Endothelial cell of umbilical vein (primary cell): ENCODE results near the gene STARD5. TPM values are rescaled to one million over a fixed set of nuclear protein-coding genes. Genes with fewer than 3 reads are reported as not detected.

Experiments used
- BruUV-seq: library from RNA; stranded (reverse); fragments of 400-500 nt; replicated peaks from 2 replicates; lab custom pipeline; 2021; lab: Mats Ljungman, UMichigan
- CTCF ChIA-PET: fragments of 300-600, 350-600 bp; sonication (Branson Sonifier 250); formaldehyde crosslinking; loops from one replicate; lab custom pipeline; 2021; ENCODE audit warnings: antibody characterized with exemption, inconsistent platforms; lab: Charles Lee
- POLR2A ChIA-PET: fragments of 300-600, 350-600 bp; sonication (Branson Sonifier 250); formaldehyde crosslinking; loops from one replicate; lab custom pipeline; 2021; ENCODE audit warnings: antibody characterized with exemption, inconsistent platforms; lab: Charles Lee
- DNase-seq: peaks from one replicate; pipeline ENCODE4 v3.0.0-alpha.2; 2011; ENCODE audit warnings: low read depth, low spot score
- FAIRE-seq: peaks from 2 replicates; lab custom pipeline; 2011; peaks lifted over from hg19 to GRCh38; lab: Jason Lieb, UNC
- H2AFZ ChIP-seq: 2 replicates; pipeline ENCODE4 v1.6.0; 2012; ENCODE audit warnings: low read depth, low read length, control low read depth, inconsistent platforms
- H3K27ac ChIP-seq: 2 replicates; pipeline ENCODE4 v1.5.1; 2011; ENCODE audit warnings: low read depth, mild to moderate bottlenecking, control low read depth, low read length, moderate library complexity; ENCODE audit not compliant: insufficient read depth
- H3K27me3 ChIP-seq, 2 experiments: 2 replicates each; pipeline versions ENCODE4 v1.6.0 to v1.6.1; 2011; ENCODE audit warnings: low read length in 2 of 2, mixed read lengths in 1 of 2; ENCODE audit not compliant: control insufficient read depth in 2 of 2, insufficient read depth in 2 of 2
- H3K36me3 ChIP-seq, 2 experiments: 2 replicates in 1 of 2; 3 replicates in 1 of 2; pipeline ENCODE4 v1.5.1; 2011; ENCODE audit warnings: low read length in 2 of 2, mild to moderate bottlenecking in 1 of 2, moderate library complexity in 1 of 2; ENCODE audit not compliant: control insufficient read depth in 2 of 2, insufficient read depth in 2 of 2; ENCODE audit errors: extremely low read depth in 1 of 2
- H3K4me1 ChIP-seq: 3 replicates; pipeline ENCODE4 v1.5.1; 2011; ENCODE audit warnings: mild to moderate bottlenecking, low read length; ENCODE audit not compliant: control insufficient read depth, insufficient read depth; ENCODE audit errors: extremely low read depth
- H3K4me2 ChIP-seq: 2 replicates; pipeline ENCODE4 v1.6.1; 2011; ENCODE audit warnings: low read length, control low read depth, mixed read lengths; ENCODE audit not compliant: insufficient read depth
- H3K4me3 ChIP-seq, 3 experiments: fragments of 200-600 bp in 1 of 3; sonication (generic), shearing (Covaris generic) in 1 of 3; replicated peaks in 1 of 3; 2 replicates each; pipeline ENCODE4 v1.5.1; 2011 to 2016; ENCODE audit warnings: control low read depth in 3 of 3, low read length in 3 of 3, mild to moderate bottlenecking in 2 of 3, inconsistent platforms in 1 of 3, low read depth in 1 of 3, moderate library complexity in 1 of 3; ENCODE audit not compliant: insufficient read depth in 1 of 3
- H3K79me2 ChIP-seq: 2 replicates; pipeline ENCODE4 v1.6.0; 2012; ENCODE audit warnings: low read length, inconsistent platforms; ENCODE audit not compliant: control insufficient read depth, insufficient read depth
- H3K9ac ChIP-seq: replicated peaks from 2 replicates; pipeline ENCODE3; 2011; ENCODE audit warnings: low read length, control low read depth; ENCODE audit not compliant: insufficient read depth; ENCODE audit errors: extremely low read depth
- H3K9me1 ChIP-seq: replicated peaks from 3 replicates; pipeline ENCODE4 v1.6.0; 2011; ENCODE audit warnings: mild to moderate bottlenecking, low read length; ENCODE audit not compliant: control insufficient read depth, insufficient read depth; ENCODE audit errors: extremely low read depth
- H3K9me3 ChIP-seq: replicated peaks from 2 replicates; pipeline ENCODE4 v1.5.1; 2012; ENCODE audit warnings: low read length, inconsistent platforms; ENCODE audit not compliant: control insufficient read depth, insufficient read depth
- H4K20me1 ChIP-seq: replicated peaks from 2 replicates; pipeline ENCODE3; 2011; ENCODE audit warnings: mild to moderate bottlenecking, low read length; ENCODE audit not compliant: control insufficient read depth, insufficient read depth; ENCODE audit errors: extremely low read depth
- CTCF ChIP-seq, 2 donors: IDR thresholded peaks; 1 replicate in 1 of 2; 2 replicates in 1 of 2; pipeline ENCODE4 v1.5.1; 2011; ENCODE audit warnings: low read length in 2 of 2, mild to moderate bottlenecking in 2 of 2, moderate library complexity in 2 of 2, control low read depth in 1 of 2, inconsistent platforms in 1 of 2, low read depth in 1 of 2; ENCODE audit not compliant: insufficient read depth in 1 of 2; ENCODE audit errors: extremely low read depth in 1 of 2
- EZH2 ChIP-seq: IDR thresholded peaks from 2 replicates; pipeline ENCODE4 v1.6.1; 2012; ENCODE audit warnings: borderline replicate concordance, low read depth, mild to moderate bottlenecking, moderate library complexity, low read length, inconsistent platforms; ENCODE audit not compliant: severe bottlenecking
- FOS ChIP-seq: IDR thresholded peaks from 2 replicates; pipeline ENCODE4 v1.6.1; 2011; ENCODE audit warnings: mild to moderate bottlenecking, low read length, moderate library complexity, borderline replicate concordance; ENCODE audit not compliant: insufficient read depth
- GATA2 ChIP-seq: IDR thresholded peaks from 2 replicates; pipeline ENCODE4 v1.7.0; 2011; ENCODE audit warnings: low read depth, mild to moderate bottlenecking, moderate library complexity, mixed read lengths, low read length; ENCODE audit not compliant: insufficient read length, insufficient read depth
- JUN ChIP-seq: IDR thresholded peaks from 2 replicates; pipeline ENCODE4 v1.6.1; 2011; ENCODE audit warnings: borderline replicate concordance, low read depth; ENCODE audit not compliant: insufficient read length, insufficient read depth
- MAX ChIP-seq: IDR thresholded peaks from 2 replicates; pipeline ENCODE4 v1.6.1; 2011; ENCODE audit not compliant: insufficient read depth, insufficient read length
- MYC ChIP-seq: IDR thresholded peaks from one replicate; pipeline ENCODE4 v1.6.1; 2011; ENCODE audit warnings: mild to moderate bottlenecking, low read depth, low read length
- POLR2A ChIP-seq: IDR thresholded peaks from 2 replicates; pipeline ENCODE4 v1.6.1; 2012; ENCODE audit warnings: low read depth, mild to moderate bottlenecking, control low read depth, low read length
- POLR2AphosphoS5 ChIP-seq: IDR thresholded peaks from 2 replicates; pipeline ENCODE4 v1.6.1; 2012; ENCODE audit warnings: low read depth, mild to moderate bottlenecking, control low read depth, low read length, moderate library complexity; ENCODE audit not compliant: insufficient read depth
- dilution Hi-C: fragments of 300-500 bp; cut with MboI; formaldehyde crosslinking; loops from one replicate; pipeline ENCODE4 v1.15.0; 2019; ENCODE audit warnings: low sequenced_read_pairs; ENCODE audit not compliant: extremely low pct_ligation_motif_present
- intact Hi-C: fragments of 100-400 bp; cut with micrococcal nuclease; formaldehyde crosslinking; loops from one replicate; pipeline ENCODE4 v1.10.0; 2022
- polyA plus RNA-seq, 4 experiments: library from polyadenylated mRNA; depleted of rRNA in 3 of 4; stranded (reverse) in 3 of 4; unstranded in 1 of 4; fragments of >200 nt; gene quantifications; 2 replicates each; pipeline versions ENCODE4 v1.2.1 to v1.2.3, GENCODE V29; 2011 to 2012; ENCODE audit warnings: missing spikeins in 1 of 4
- total RNA-seq: library from RNA; stranded (reverse); gene quantifications from 2 replicates; pipeline ENCODE4 v1.2.3, GENCODE V29; 2021

STARD5 gene
- total and polyA plus RNA-seq, 2 donors (not counting 3 experiments of a cell fraction or from before 2014, with no cell fraction given), result 2.2 to 3.0 TPM

- H3K9ac ChIP-seq, result no peak overlapping the region
- no peaks in the 10 kb centered on the region for H3K79me2 ChIP-seq
- no peaks in the 10 kb centered on the region for H3K9me1 ChIP-seq
- no peaks in the 10 kb centered on the region for H3K36me3 ChIP-seq
- H3K4me2 ChIP-seq, result no peak overlapping the region
- FAIRE-seq (no peak), DNase-seq (no peak)
- intact Hi-C loops (no loop called here), dilution Hi-C loops (no loop called here)
- no peaks in the 10 kb centered on the region for H4K20me1 ChIP-seq
- TF ChIP-seq FOS (no peak), JUN (no peak), GATA2 (no peak), MAX (no peak), CTCF (IDR thresholded peaks at IDR 0.05; ENCODE audit: extremely low read depth in 1 of 2, insufficient read depth in 1 of 2, low read depth in 1 of 2, low read length in 2 of 2) (no peak), POLR2AphosphoS5 (no peak), EZH2 (no peak), POLR2A (no peak), MYC (no peak)
- CTCF ChIA-PET, result no interaction called here
- H3K4me3 ChIP-seq, result no peak overlapping the region
- H3K4me1 ChIP-seq, result peaks cover 8% of the 10 kb centered on the region
- POLR2A ChIA-PET, result no interaction called here
- no peaks in the 10 kb centered on the region for H3K9me3 ChIP-seq
- no TSS peak for BruUV-seq
- peaks cover 0 to 5% of the 10 kb centered on the region in 2 experiments for H3K27me3 ChIP-seq
- H2AFZ ChIP-seq, result no peak overlapping the region
- H3K27ac ChIP-seq, result no peak overlapping the region
Observed at GRCh38 chr15:81294516-81294880, 29.4 kb downstream of the STARD5 start.
